NCI-H1436 treated with DMSO at 0.1 percent for 48 hours (cell line): Measurements from ENCODE around the gene TNFAIP1.

Experiments
- DNase-seq: peaks from one replicate; lab custom pipeline; 2025; lab: John Stamatoyannopoulos, UW

The TNFAIP1 gene

GRCh38 chr17:28346199-28346580 is 10.6 kb downstream of the TNFAIP1 start:
- no peak for DNase-seq

- DNase-seq = no peak
These were observed 11.2 kb downstream of the TNFAIP1 start for GRCh38 chr17:28346746-28347246.

GRCh38 chr17:28347261-28347891 is 11.8 kb downstream of the TNFAIP1 start:
- DNase-seq = no peak

GRCh38 chr17:28348979-28349378 is 13.4 kb downstream of the TNFAIP1 start:
- no peak for DNase-seq

- DNase-seq = no peak
These were observed 14.7 kb downstream of the TNFAIP1 start for GRCh38 chr17:28350271-28350670.

- DNase-seq = peak; percentile 72
These were observed 21.7 kb downstream of the TNFAIP1 start, which contains the start of gene POLDIP2 for GRCh38 chr17:28357061-28357900. POLDIP2 (minus strand) TSS chr17:28357527; CDS start chr17:28357448, 79 bp downstream.

- no peak for DNase-seq
These were observed 22.3 kb downstream of the TNFAIP1 start for GRCh38 chr17:28357901-28358197.

- DNase-seq = no peak
These were observed 27.6 kb downstream of the TNFAIP1 start for GRCh38 chr17:28363186-28363585.

- DNase-seq = no peak
These were observed 28.5 kb downstream of the TNFAIP1 start for GRCh38 chr17:28363776-28364650.

- DNase-seq = no peak
These were observed 29.3 kb downstream of the TNFAIP1 start, which contains the start of gene SEBOX for GRCh38 chr17:28364665-28365363. SEBOX (minus strand) TSS chr17:28365199; CDS start chr17:28365151, 48 bp downstream.

- DNase-seq = no peak
These were observed 29.9 kb downstream of the TNFAIP1 start for GRCh38 chr17:28365487-28365886.

GRCh38 chr17:28366605-28367004 is 31.0 kb downstream of the TNFAIP1 start:
- no peak for DNase-seq

- no peak for DNase-seq
These were observed 32.2 kb downstream of the TNFAIP1 start for GRCh38 chr17:28367641-28368305.

- no peak for DNase-seq
These were observed 32.8 kb downstream of the TNFAIP1 start for GRCh38 chr17:28368306-28368831.

- no peak for DNase-seq
These were observed 33.5 kb downstream of the TNFAIP1 start for GRCh38 chr17:28368915-28369683.

- no peak for DNase-seq
These were observed 34.1 kb downstream of the TNFAIP1 start for GRCh38 chr17:28369684-28370034.

- no peak for DNase-seq
These were observed 34.6 kb downstream of the TNFAIP1 start, which contains the start of gene VTN for GRCh38 chr17:28370035-28370743. VTN (minus strand) TSS chr17:28370307; CDS start chr17:28370203, 104 bp downstream.

- no peak for DNase-seq
These were observed 35.2 kb downstream of the TNFAIP1 start for GRCh38 chr17:28370744-28371103.
